ENCODE data around the gene CCL13. TPM values are rescaled to one million over a fixed set of nuclear protein-coding genes. Genes with fewer than 3 reads are reported as not detected.

Gene CCL13
- total and polyA plus RNA-seq, 2 of the 8 experiments (the other 6 are each of a cell fraction or from before 2014, with no cell fraction given) = not detected

- no peak overlapping the region for H3K56ac ChIP-seq (replicated peaks; ENCODE audit: insufficient read length, low read depth, low read length)
- no peak overlapping the region for H4K8ac ChIP-seq (ENCODE audit: extremely low read depth, insufficient read depth, low read length)
- 81% methylated on average over 3 of the region's 3 CpGs; no CpG with 5 or more reads in 1 of the 2 experiments for WGBS, 2 experiments (ENCODE audit: extremely low coverage in 1 of 2, insufficient coverage in 1 of 2, insufficient read length in 1 of 2, insufficient replicate concordance in 2 of 2, low coverage in 1 of 2, low lambda C conversion rate in 2 of 2, missing lambda C conversion rate in 1 of 2)
- no peak overlapping the region for H3K27ac ChIP-seq (ENCODE audit: low read depth, low read length)
- no peak overlapping the region for H2AK5ac ChIP-seq (ENCODE audit: low read depth, low read length)
- no peak overlapping the region for H2BK5ac ChIP-seq (ENCODE audit: low read depth, low read length)
- H4K91ac ChIP-seq (replicated peaks; ENCODE audit: insufficient read length, low read length) = no peak overlapping the region
- no peaks in the 10 kb centered on the region for H3K4me1 ChIP-seq (replicated peaks in 1 of 4; ENCODE audit: control insufficient read depth in 3 of 4, insufficient read depth in 4 of 4, low read length in 3 of 4)
- no peak overlapping the region for H3K18ac ChIP-seq (ENCODE audit: extremely low read depth, low read length)
- H3K4me3 ChIP-seq (ENCODE audit: extremely low read depth in 1 of 4, insufficient read depth in 2 of 4, low read depth in 3 of 4, low read length in 4 of 4) = no peak overlapping the region
- TF ChIP-seq BACH1 (IDR thresholded peaks at IDR 0.05; ENCODE audit: low read length) (no peak), ASH2L (IDR thresholded peaks at IDR 0.05; ENCODE audit: low read length) (no peak), CHD2 (IDR thresholded peaks at IDR 0.05; ENCODE audit: low read length) (no peak), POU5F1 (IDR thresholded peaks at IDR 0.05; ENCODE audit: low read depth, low read length) (no peak), ZNF274 (IDR thresholded peaks at IDR 0.05; ENCODE audit: borderline replicate concordance, extremely low read depth, low read length) (no peak)
- H4K5ac ChIP-seq (ENCODE audit: insufficient read length, low read depth, low read length) = no peak overlapping the region
- H2BK12ac ChIP-seq (ENCODE audit: low read depth, low read length) = no peak overlapping the region
- H3K36me3 ChIP-seq (ENCODE audit: control insufficient read depth in 2 of 4, insufficient read depth in 4 of 4, low read length in 3 of 4) = no peaks in the 10 kb centered on the region
- no peaks in the 10 kb centered on the region for H3K79me1 ChIP-seq (ENCODE audit: low read depth, low read length)
- no peak for DNase-seq (ENCODE audit: low read depth in 1 of 2, low spot score in 2 of 2)
- no peak overlapping the region for H3K4me2 ChIP-seq (ENCODE audit: insufficient read depth in 1 of 2, low read depth in 2 of 2, low read length in 2 of 2)
- H3K14ac ChIP-seq (ENCODE audit: insufficient read length) = no peak overlapping the region
- no peak overlapping the region for H2AFZ ChIP-seq (ENCODE audit: low read length)
- no peaks in the 10 kb centered on the region for H3K23me2 ChIP-seq (ENCODE audit: low read depth, low read length)
- no peak for FAIRE-seq
- no peaks in the 10 kb centered on the region for H3K9me3 ChIP-seq (ENCODE audit: insufficient read depth in 2 of 2, low read depth in 1 of 2, low read length in 1 of 2)
- H3K9ac ChIP-seq (replicated peaks in 1 of 4; ENCODE audit: extremely low read depth in 1 of 4, low read depth in 3 of 4, low read length in 3 of 4) = no peak overlapping the region
- no peak overlapping the region for H3K4ac ChIP-seq (replicated peaks; ENCODE audit: insufficient read length, low read depth, low read length)
- ChIA-PET POLR2A (ENCODE audit: partially characterized antibody) (interaction anchor here (1.2 kb wide), 1 partner anchor 9 kb away, joined by 5 read pairs; no protein-coding TSS in a partner anchor), CTCF (ENCODE audit: partially characterized antibody) (interaction anchor here (1.1 to 2.4 kb wide), 5 partner anchors 14 to 181 kb away, joined by 3 to 17 read pairs (median 3); no protein-coding TSS in a partner anchor)
- H3K27me3 ChIP-seq (replicated peaks in 1 of 4; ENCODE audit: control insufficient read depth in 3 of 4, extremely low read depth in 1 of 4, insufficient read depth in 3 of 4, low read length in 3 of 4) = no peaks in the 10 kb centered on the region; a peak in 1 of 7 replicates
- no peak overlapping the region for H3K23ac ChIP-seq (ENCODE audit: insufficient read length)
- H2BK15ac ChIP-seq (ENCODE audit: low read length) = no peak overlapping the region
- H4K20me1 ChIP-seq (replicated peaks in 1 of 2; ENCODE audit: control insufficient read depth in 1 of 2, insufficient read depth in 2 of 2, low read length in 2 of 2) = no peaks in the 10 kb centered on the region
- H2BK20ac ChIP-seq (ENCODE audit: low read length) = no peak overlapping the region
- H3K79me2 ChIP-seq (ENCODE audit: control insufficient read depth in 1 of 2, insufficient read depth in 2 of 2, low read length in 2 of 2) = no peaks in the 10 kb centered on the region
- H2BK120ac ChIP-seq (replicated peaks; ENCODE audit: low read depth, low read length) = no peak overlapping the region
Measured at GRCh38 chr17:34383216-34383615, 26.9 kb downstream of the CCL13 start.
